HG03521 (cell line): ENCODE measurements around the gene KRR1.
A peak's percentile ranks its signal among the peaks of the same experiment; 100 is the strongest.

ENCODE experiments used
- ATAC-seq: cut with Tn5 transposase; IDR thresholded peaks from one replicate; pipeline ENCODE4 v1.9.1; 2021; ENCODE audit warnings: mild to moderate bottlenecking, moderate library complexity; ENCODE audit not compliant: unreplicated experiment

Gene KRR1

DNA sequence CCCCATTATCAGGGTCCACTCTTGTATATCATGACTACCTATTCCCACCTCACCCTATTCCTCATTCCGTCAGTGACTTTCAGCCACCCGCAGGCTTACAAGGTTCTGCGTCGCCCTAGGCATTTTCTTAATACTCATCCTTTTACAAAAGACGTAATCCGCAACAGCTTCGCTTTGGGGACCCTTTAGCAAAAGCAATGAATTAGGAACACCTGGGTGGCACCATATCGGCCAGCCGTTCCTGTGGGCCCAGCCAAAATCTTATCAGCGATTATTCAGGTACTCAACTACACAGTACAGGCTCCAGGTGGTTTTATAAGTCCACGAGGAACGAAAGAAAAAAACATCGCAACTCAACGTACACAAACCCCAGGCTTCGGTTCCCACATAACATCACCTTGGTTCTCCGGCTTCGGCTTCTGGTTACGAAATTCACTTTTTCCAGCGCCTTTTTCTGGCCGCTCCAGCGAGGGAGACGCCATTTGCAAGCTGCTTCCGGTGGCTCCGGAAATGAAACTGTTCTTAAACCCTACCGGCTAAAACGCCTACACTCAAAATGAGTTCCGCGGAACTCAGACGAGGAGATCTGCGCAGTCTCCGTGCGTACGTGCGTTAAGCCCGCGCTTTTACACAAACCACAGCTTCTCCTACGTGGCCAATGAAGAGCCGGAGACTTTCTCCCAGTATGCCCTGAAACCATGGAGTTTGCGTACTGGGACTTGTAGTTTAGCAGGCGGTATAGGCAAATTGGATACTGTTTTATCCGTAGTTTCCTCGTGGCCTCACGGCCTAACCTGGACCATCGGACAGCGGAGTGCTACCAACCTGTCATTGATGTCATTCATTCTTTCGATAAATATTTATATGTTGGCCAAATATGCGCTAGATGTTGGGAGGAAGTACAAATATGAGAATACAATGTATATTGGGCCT, at the start of gene KRR1:
Gene KRR1, minus strand, starts transcription at position 494 of the 933 bp plus-strand sequence. Its CDS starts 12 bp downstream, at position 482.
- ATAC-seq, result peak; percentile 96

- no peak for ATAC-seq
Observed at GRCh38 chr12:75560167-75560566, 48.8 kb upstream of the KRR1 start.

GRCh38 chr12:75558287-75558686, 46.9 kb upstream of the KRR1 start:
- ATAC-seq, result no peak

GRCh38 chr12:75556311-75556899, 45.0 kb upstream of the KRR1 start:
- no peak for ATAC-seq

GRCh38 chr12:75554556-75554880, 43.1 kb upstream of the KRR1 start:
- no peak for ATAC-seq

GRCh38 chr12:75553836-75554555, 42.6 kb upstream of the KRR1 start:
- ATAC-seq, result no peak

GRCh38 chr12:75553398-75553797, 42.0 kb upstream of the KRR1 start:
- no peak for ATAC-seq

- no peak for ATAC-seq
Observed at GRCh38 chr12:75551477-75551876, 40.1 kb upstream of the KRR1 start.

GRCh38 chr12:75550401-75551240, 39.2 kb upstream of the KRR1 start:
- no peak for ATAC-seq

DNA sequence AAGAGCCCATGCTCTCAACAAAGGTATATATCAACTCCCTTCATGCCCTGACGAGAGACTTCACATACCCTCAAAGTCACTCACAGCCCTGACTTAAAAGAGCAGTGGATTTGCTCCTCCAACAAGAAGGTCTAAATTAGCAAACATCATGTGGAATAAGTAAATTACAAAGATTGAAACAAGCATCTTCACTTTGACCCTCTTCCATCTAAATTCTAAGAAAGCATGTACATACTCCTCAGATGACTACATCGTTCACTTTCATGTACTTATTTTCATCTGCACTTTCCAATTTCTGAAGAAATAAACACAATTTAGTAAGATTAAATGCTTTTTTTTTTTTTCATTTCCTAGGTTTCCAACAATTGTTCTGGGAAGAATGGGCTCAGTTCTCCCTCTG, 38.6 kb upstream of the KRR1 start:
- no peak for ATAC-seq

- ATAC-seq, result no peak
Observed at GRCh38 chr12:75548879-75549278, 37.5 kb upstream of the KRR1 start.

- ATAC-seq, result no peak
Observed at GRCh38 chr12:75545636-75546035, 34.2 kb upstream of the KRR1 start.

DNA sequence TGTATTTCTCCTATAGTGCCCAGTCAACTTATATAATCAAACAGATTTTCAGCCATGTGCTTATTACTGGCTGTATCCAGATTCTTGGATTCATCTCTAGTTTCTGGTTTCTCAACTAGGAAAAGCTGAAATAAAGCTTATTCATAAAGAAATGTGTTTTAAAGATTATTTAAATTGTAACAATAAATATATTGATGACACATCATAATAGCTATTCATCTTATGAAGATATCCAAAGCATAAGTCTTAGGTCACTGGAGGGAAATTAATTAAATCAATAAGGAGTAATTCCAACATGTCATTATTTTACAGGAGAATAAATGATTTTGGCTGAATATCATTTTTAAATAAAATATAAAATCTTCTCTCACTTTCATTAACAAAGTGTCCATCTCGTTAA, 32.1 kb upstream of the KRR1 start:
- no peak for ATAC-seq

GRCh38 chr12:75542942-75543341, 31.5 kb upstream of the KRR1 start:
- no peak for ATAC-seq

DNA sequence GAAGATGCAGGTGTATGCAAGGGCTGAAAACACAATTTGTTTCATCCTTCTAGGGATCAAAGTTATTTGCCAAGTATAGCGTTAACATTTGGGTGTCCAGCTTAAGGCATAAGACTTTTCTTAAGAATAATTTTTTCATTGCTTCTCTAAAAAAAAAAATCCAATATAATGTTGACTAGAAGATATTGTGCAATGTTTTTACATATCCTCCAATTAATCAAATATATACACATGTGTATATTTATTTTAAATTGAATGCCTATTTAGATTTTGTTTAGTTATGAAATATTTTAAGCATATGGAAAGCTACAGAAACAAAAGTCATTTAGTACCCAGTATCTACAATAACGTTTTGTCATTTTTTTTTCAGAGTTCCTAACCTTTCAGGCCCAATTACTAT, 28.5 kb upstream of the KRR1 start:
- no peak for ATAC-seq

GRCh38 chr12:75533239-75533638, 21.8 kb upstream of the KRR1 start:
- ATAC-seq, result no peak

- ATAC-seq, result no peak
Observed at GRCh38 chr12:75529826-75530225, 18.4 kb upstream of the KRR1 start.

DNA sequence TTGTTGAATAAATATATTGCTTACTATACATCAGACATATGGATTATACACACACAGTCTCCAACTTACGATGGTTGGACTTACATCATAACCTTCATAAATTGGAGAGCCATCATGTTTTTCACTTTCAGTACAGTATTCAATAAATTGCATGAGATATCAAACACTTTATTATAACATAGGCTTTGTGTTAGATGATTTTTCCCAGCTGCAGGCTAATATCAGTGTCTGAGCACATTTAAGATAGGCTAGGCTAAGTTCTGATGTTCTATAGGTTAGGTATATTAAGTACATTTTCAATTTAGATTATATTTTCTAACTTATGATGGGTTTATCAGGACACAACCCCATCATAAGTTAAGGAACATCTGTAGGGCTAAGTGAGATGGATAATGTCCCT, 17.9 kb upstream of the KRR1 start:
- ATAC-seq, result no peak

- no peak for ATAC-seq
Observed at GRCh38 chr12:75528692-75529091, 17.3 kb upstream of the KRR1 start.

DNA sequence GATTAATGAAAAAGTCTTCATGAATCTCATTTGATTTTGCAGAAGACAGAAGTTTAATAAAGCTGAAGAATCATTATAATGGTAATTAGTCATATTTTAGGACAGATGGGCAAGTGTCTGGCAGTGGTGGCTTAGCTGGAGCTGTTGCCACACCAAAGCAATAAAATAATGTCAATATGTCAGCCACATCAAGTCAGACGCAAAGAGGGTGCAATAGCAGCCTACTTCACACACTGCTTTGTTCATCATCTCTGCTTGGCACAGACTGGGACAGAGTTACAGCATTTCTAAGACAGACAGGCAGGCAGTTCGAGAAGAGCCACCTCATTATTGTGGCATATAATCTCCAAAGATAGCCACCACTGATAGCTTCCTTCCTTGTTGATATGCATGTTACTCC, 16.9 kb upstream of the KRR1 start:
- no peak for ATAC-seq
